SIG-M5 (cell line): Measurements from ENCODE around the gene GRK5.
"Not testable (repeated sequence)": the region's sequence is repeated elsewhere in the genome, so short reads cannot be mapped to it uniquely, and the experiment has no call there.

Experiments
- DNase-seq: peaks from one replicate; lab custom pipeline; 2025; lab: John Stamatoyannopoulos, UW

The GRK5 gene

DNA sequence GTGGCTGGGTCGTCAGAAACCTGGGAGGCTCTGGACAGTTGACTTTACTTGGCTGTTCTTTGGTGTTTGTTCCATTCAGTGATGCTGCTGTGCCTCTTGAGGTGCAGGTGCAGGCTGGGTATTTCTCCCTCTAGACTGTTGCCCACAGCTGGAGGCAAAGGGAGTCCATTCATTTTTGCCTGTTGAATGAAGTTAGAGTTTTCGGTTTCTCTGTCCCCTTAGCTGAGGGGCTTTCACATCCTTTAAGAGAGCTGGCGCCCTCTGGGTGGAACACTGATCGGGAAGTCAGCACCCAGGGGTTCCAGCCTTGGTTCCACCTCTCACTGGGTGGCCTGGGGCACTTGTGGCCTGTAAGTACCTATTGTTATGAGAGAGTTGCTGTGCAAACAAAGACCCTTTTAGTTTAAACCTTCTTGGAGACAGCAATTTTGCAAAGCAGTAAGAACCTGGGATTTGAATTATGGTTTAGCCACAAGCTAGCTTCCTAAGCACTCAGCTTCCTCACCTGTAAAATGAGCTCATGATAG, 67.2 kb downstream of the GRK5 start:
- no peak for DNase-seq

DNA sequence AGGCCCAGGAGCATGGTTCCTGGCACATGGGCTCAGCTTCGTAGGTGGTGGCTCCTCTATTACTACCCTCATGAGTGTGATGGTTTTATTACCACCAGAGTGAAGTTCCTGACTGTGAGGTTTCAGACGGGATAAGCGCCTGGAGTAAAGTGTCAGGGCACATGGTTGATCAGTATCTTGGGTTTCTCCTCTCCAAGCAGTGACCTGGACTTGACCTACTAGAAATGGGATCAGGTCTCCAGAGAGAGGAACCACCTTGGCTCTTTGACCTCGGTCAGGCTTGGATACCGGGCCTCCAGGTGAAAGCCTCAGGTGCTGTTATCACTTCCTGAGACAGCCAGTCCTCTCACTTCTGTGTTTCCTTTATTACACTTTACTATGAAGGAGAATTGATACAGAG, 67.7 kb downstream of the GRK5 start:
- no peak for DNase-seq

GRCh38 chr10:119276194-119276593, 68.8 kb downstream of the GRK5 start:
- DNase-seq: not testable (repeated sequence)

GRCh38 chr10:119278126-119278709, 70.8 kb downstream of the GRK5 start:
- no peak for DNase-seq

DNA sequence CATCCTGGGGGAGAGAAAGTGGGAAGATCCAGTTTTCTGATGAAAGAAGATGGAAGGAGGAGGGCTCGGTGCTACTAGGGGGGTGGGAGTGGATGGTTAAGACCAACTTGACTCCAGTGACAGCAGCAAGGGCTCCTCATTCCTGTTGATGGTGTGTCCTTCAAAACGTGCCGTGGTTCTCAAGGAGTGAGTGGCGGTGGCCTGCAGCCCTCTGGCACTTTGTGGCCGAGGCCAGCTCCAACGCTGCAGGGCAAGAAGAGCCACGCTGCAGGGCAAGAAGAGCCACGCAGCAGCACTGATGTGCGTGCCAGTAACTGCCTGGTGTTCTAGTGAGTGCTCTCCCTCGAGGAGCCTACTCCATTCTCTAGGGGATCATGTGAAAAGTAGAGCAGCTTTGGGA, 72.1 kb downstream of the GRK5 start:
- no peak for DNase-seq

GRCh38 chr10:119281581-119282071, 74.3 kb downstream of the GRK5 start:
- no peak for DNase-seq

- DNase-seq: no peak
Measured at GRCh38 chr10:119282446-119282845, 75.1 kb downstream of the GRK5 start.

DNA sequence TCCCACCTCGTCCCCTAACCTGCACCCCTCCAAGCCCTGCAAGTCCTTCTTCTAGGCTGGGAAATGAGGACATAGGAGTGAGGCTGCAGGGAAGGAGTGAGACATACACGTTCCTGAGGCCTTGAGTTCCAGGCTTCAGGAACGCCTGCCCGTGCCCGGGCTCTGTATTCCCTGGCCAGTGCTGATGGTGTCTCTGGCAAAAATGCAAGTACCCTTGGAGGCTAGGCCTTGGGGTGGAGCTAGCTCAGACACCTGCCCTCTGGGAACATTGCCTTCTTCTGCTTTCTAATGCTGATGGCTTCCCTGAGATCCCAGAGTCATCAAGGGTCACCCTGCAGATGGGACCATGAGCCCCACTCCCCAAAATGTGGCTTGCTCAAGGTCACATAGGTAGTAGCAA, 76.0 kb downstream of the GRK5 start:
- DNase-seq: no peak

DNA sequence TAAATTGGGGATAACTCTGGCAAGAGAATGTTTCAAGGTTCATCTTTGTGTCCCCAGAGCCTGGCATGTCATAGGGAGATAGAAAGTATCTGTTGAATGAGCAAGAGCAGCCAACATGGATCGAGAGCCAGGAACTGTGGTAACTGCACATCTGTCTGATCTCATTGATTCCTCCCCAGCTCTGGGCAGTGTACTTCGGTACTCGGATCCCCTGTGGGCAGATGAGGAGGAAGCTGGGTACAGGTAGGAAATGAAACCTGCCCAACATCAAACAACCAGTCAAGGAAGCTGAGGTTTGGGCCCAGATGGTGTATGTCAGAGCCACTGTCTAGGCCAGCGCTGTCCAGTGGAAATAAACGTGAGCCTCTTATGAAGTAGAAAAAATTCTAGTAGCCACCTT, 76.4 kb downstream of the GRK5 start:
- DNase-seq: no peak

- DNase-seq: no peak
Measured at GRCh38 chr10:119284679-119285096, 77.3 kb downstream of the GRK5 start.

DNA sequence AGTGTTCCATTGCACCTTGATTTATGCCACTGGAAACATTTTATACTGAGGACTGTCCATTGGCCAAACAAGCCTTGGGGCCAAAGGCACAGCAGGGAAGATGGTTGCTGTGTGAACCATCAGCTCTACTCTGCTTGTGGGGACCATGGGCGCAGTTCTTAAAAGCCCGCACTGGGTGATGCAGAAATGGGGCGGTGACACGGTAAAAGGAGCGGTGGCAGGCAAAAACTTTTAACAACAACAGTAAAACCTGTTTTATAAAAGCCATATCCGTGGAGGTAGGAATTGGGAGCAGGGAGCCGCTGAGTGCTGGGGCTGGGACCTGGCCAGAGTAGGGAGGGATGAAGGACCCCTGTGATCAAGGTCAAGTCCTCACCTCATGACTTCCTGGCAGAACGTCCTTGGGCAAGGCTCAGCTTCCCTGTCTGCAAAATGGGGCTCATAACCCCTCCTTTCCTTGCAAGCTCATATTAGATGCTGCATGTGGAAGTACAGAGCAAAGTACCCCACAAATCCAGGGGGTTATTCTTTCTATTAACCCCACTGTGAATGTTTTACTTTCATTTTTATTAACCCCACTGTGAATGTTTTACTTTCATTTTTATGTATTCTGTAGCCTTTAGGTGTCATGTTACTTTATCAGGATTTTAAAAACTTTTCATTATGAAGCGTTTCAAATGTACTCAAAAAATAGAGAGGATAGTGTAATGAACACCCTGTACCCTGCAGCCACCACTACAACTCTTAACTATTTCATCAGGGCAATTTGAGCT, 78.3 kb downstream of the GRK5 start:
- no peak for DNase-seq

- DNase-seq: no peak
Measured at GRCh38 chr10:119286516-119286915, 79.1 kb downstream of the GRK5 start.

- DNase-seq: no peak
Measured at GRCh38 chr10:119286983-119287633, 79.7 kb downstream of the GRK5 start.

DNA sequence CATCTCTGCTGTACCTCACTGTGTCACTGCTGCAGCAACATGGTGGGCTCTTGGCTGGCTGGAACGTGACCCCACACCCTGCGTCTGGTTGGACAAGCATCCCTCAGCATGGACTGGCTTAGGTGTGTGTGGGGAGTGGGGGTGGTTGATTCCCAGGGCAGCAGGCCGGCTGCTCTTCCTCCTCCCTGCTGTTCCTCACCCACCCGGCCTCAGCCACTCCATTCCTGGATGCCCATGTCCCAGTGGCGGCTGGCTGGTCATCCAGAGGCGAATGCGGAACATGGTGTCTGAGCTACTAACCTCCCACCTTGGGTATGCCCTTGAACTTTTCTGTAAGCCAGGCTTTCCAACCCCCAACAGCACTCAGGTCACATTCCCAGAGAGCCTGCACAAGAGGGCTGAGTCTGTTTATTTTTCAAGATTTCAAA, 81.2 kb downstream of the GRK5 start:
- DNase-seq: no peak

DNA sequence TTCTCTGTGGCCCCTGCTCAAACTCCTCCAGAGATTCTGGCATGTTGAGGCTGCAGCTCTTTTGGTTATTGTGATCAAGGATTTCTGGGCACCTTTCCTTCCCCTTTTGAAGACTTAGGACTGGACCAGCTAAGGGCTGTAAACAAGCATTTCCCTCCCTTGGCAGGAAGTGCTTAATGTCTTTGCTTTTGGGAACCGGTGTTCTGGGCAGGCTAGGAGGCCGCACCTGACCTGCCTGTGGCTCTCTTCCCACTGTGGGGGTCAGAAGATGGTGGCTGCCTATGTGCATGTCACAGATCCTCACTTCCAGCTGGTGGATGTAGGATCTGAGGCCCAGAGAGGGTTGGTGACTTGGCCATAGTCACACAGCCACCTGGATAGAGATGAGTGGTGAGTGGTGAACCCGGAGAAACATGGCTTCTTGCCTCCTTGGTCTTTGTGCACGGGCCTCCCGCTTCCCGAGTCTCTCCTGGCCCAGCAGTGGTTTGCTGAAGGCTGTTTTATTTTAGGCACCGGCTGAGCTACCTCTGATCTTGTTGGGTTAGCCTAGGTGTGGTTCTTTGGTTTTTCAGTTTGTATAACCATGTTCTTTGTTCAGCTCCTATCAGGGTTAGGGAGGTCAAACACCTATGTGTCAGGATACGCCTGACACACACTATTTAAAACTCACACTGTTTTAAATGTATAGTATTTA, 82.0 kb downstream of the GRK5 start:
- DNase-seq: no peak

GRCh38 chr10:119290301-119291048, 83.1 kb downstream of the GRK5 start:
- no peak for DNase-seq

DNA sequence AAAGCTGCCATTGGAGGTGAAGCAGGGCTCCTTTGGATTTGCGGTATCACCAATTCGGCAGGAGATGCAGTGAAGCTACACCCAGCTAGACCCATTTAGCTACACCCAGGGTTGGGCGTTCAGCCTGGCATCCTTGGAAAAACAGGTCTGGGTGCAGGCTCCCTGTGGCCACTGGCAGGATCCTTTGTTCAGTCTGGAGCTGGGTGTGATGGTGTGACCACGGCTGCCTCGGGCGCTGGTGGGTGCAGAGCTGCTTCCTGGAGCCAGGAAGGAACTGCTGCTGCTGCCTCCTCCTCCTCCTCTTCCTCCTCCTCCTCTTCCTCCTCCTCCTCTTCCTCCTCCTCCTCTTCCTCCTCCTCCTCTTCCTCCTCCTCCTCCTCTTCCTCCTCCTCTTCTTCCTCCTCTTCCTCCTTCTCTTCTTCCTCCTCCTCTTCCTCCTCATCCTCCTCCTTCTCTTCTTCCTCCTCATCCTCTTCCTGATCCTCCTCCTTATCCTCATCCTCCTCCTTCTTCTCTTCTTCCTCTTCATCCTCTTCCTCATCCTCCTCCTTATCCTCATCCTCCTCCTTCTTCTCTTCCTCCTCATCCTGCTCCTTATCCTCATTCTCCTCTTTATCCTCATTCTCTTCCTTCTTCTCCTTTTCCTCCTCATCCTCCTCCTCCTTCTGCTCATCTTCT, 84.0 kb downstream of the GRK5 start:
- no peak for DNase-seq

GRCh38 chr10:119292968-119293760, 85.8 kb downstream of the GRK5 start:
- no peak for DNase-seq

- no peak for DNase-seq
Measured at GRCh38 chr10:119296703-119297102, 89.3 kb downstream of the GRK5 start.
